Vagina (tissue), 2 donors: ENCODE data around the gene PSRC1. TPM values are rescaled to one million over a fixed set of nuclear protein-coding genes. Genes with fewer than 3 reads are reported as not detected.
"Not testable (repeated sequence)": the region's sequence is repeated elsewhere in the genome, so short reads cannot be mapped to it uniquely, and the experiment has no call there.

Source experiments
- DNase-seq, 2 donors: peaks; one replicate each; pipeline ENCODE4 v3.0.0-alpha.2; 2017; ENCODE audit errors: extremely low spot score in 2 of 2
- H3K27ac ChIP-seq: fragments of 200-600 bp; sonication (generic); one replicate; pipeline ENCODE4 v1.5.1; 2019
- H3K27me3 ChIP-seq: fragments of 200-600 bp; sonication (generic); one replicate; pipeline ENCODE4 v1.5.1; 2019
- H3K36me3 ChIP-seq, 2 donors: fragments of 200-600 bp; sonication (generic); one replicate each; pipeline ENCODE4 v1.5.1; 2017 to 2019
- H3K4me1 ChIP-seq: fragments of 200-600 bp; sonication (generic); one replicate; pipeline ENCODE4 v1.5.1; 2019
- H3K4me3 ChIP-seq, 2 donors: fragments of 200-600 bp; sonication (generic); 1 replicate in 1 of 2; 2 replicates in 1 of 2; pipeline ENCODE4 v1.5.1; 2016 to 2019
- H3K9me3 ChIP-seq: fragments of 200-600 bp; sonication (generic); one replicate; pipeline ENCODE4 v1.5.1; 2019
- POLR2A ChIP-seq, 2 donors: fragments of 450-650 bp; IDR thresholded peaks; one replicate each; pipeline ENCODE4 v1.6.1; 2017; ENCODE audit warnings: antibody characterized with exemption in 2 of 2, mild to moderate bottlenecking in 2 of 2, moderate library complexity in 2 of 2
- POLR2AphosphoS5 ChIP-seq, 2 donors: sonication (generic); formaldehyde crosslinking; IDR thresholded peaks; one replicate each; pipeline ENCODE4 v1.9.0; 2017; ENCODE audit warnings: antibody characterized with exemption in 2 of 2, mild to moderate bottlenecking in 2 of 2, low read depth in 1 of 2; ENCODE audit not compliant: insufficient read depth in 1 of 2
- intact Hi-C: fragments of 100-400 bp; cut with DNase I; formaldehyde crosslinking; loops from one replicate; pipeline ENCODE4 v1.15.1; 2023
- total RNA-seq: library from RNA; depleted of rRNA; stranded (reverse); fragments of >200 nt; gene quantifications from one replicate; pipeline ENCODE4 v1.2.3, GENCODE V29; 2016
- TF ChIP-seq, protein P1 (sequence below), 3 experiments: fragments of 450-650 bp in 2 of 3; fragments of 200-600 bp in 1 of 3; sonication (generic) in 1 of 3; IDR thresholded peaks; one replicate each; pipeline ENCODE4 v1.5.1; 2017 to 2019; ENCODE audit warnings: antibody characterized with exemption in 3 of 3, mild to moderate bottlenecking in 2 of 3, moderate library complexity in 2 of 3

Gene PSRC1
- total RNA-seq, 1 donor from 2014 or later = 5.4 TPM

DNA sequence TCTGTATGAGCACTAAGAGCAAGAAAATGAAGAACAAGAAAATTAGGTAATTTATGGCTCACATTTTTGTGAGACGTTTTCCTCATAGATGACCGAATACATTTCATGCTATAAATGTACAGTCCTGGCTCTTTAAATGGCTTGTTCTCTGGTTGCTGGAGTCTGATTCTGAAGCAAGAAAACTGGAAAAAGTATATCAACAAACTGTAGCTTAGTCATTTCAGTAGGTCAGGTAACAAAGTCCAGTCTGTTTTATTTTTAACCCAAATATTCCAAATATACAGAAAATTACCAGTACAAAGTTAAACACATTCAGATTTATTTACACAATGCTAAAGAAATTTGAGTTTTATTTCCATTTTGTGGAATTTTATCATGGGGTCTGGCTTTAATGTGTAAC is 26.4 kb upstream of the PSRC1 start:
- H3K27ac ChIP-seq = no peak overlapping the region
- DNase-seq = no peak
- no peaks in the 10 kb centered on the region for H3K36me3 ChIP-seq
- TF ChIP-seq POLR2A (IDR thresholded peaks at IDR 0.05) (no peak), POLR2AphosphoS5 (IDR thresholded peaks at IDR 0.05; ENCODE audit: insufficient read depth in 1 of 2, low read depth in 1 of 2) (no peak)
- TF ChIP-seq, protein P1, sequence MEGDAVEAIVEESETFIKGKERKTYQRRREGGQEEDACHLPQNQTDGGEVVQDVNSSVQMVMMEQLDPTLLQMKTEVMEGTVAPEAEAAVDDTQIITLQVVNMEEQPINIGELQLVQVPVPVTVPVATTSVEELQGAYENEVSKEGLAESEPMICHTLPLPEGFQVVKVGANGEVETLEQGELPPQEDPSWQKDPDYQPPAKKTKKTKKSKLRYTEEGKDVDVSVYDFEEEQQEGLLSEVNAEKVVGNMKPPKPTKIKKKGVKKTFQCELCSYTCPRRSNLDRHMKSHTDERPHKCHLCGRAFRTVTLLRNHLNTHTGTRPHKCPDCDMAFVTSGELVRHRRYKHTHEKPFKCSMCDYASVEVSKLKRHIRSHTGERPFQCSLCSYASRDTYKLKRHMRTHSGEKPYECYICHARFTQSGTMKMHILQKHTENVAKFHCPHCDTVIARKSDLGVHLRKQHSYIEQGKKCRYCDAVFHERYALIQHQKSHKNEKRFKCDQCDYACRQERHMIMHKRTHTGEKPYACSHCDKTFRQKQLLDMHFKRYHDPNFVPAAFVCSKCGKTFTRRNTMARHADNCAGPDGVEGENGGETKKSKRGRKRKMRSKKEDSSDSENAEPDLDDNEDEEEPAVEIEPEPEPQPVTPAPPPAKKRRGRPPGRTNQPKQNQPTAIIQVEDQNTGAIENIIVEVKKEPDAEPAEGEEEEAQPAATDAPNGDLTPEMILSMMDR (IDR thresholded peaks at IDR 0.05) = no peak
- H3K4me1 ChIP-seq = no peaks in the 10 kb centered on the region
- H3K27me3 ChIP-seq = no peaks in the 10 kb centered on the region
- no peaks in the 10 kb centered on the region for H3K9me3 ChIP-seq
- intact Hi-C loops = no loop called here
- no peak overlapping the region for H3K4me3 ChIP-seq

GRCh38 chr1:109307274-109308021 is 24.5 kb upstream of the PSRC1 start:
- H3K27me3 ChIP-seq = no peaks in the 10 kb centered on the region
- H3K9me3 ChIP-seq = no peaks in the 10 kb centered on the region
- intact Hi-C loops = no loop called here
- H3K4me1 ChIP-seq = no peaks in the 10 kb centered on the region
- TF ChIP-seq POLR2A (IDR thresholded peaks at IDR 0.05) (no peak), POLR2AphosphoS5 (IDR thresholded peaks at IDR 0.05; ENCODE audit: insufficient read depth in 1 of 2, low read depth in 1 of 2) (no peak)
- TF ChIP-seq, protein P1 (IDR thresholded peaks at IDR 0.05) = no peak
- no peak for DNase-seq
- no peak overlapping the region for H3K4me3 ChIP-seq
- no peaks in the 10 kb centered on the region for H3K36me3 ChIP-seq
- no peak overlapping the region for H3K27ac ChIP-seq

DNA sequence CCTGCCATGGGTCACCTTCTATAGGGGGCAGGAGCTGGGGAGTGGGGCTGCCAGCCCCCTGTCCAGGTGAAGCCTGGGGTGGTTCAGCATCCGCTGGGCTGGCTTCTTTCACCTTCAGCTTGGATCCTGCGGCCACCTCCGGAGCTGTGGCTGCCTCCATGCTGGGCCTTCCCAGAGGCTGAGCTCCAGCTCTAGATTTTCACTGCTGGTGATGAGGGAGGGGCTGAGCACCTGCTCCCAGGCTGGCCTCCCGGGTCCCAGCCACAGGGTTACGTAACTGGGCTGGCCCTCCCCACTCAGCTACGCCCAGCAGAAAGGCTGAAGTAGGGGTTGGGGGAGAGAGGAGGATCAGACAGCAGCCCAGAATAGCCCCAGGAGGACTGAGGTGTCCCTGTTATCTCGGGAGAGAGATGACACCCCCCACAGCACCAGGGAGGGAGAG is 23.9 kb upstream of the PSRC1 start, which contains the start of gene MYBPHL:
TSS of gene MYBPHL (minus strand) at position 180 of the 442 bp plus-strand sequence. CDS start at position 160, 20 bp downstream.
- Histone ChIP-seq H3K27me3 (no peaks in the 10 kb centered on the region), H3K4me1 (no peaks in the 10 kb centered on the region), H3K9me3 (no peaks in the 10 kb centered on the region), H3K27ac (no peak within 1 kb of the TSS), H3K36me3 (no peaks in the 10 kb centered on the region), H3K4me3 (no peak within 1 kb of the TSS)
- no peak for DNase-seq
- TF ChIP-seq POLR2AphosphoS5 (IDR thresholded peaks at IDR 0.05; ENCODE audit: insufficient read depth in 1 of 2, low read depth in 1 of 2) (no peak), POLR2A (IDR thresholded peaks at IDR 0.05) (no peak)
- TF ChIP-seq, protein P1 (IDR thresholded peaks at IDR 0.05) = no peak
- intact Hi-C loops = no loop called here

GRCh38 chr1:109305991-109306390 is 23.0 kb upstream of the PSRC1 start:
- H3K27me3 ChIP-seq, H3K9me3 ChIP-seq, intact Hi-C loops, H3K4me3 ChIP-seq, H3K4me1 ChIP-seq, H3K36me3 ChIP-seq, H3K27ac ChIP-seq, DNase-seq: not testable (repeated sequence)

DNA sequence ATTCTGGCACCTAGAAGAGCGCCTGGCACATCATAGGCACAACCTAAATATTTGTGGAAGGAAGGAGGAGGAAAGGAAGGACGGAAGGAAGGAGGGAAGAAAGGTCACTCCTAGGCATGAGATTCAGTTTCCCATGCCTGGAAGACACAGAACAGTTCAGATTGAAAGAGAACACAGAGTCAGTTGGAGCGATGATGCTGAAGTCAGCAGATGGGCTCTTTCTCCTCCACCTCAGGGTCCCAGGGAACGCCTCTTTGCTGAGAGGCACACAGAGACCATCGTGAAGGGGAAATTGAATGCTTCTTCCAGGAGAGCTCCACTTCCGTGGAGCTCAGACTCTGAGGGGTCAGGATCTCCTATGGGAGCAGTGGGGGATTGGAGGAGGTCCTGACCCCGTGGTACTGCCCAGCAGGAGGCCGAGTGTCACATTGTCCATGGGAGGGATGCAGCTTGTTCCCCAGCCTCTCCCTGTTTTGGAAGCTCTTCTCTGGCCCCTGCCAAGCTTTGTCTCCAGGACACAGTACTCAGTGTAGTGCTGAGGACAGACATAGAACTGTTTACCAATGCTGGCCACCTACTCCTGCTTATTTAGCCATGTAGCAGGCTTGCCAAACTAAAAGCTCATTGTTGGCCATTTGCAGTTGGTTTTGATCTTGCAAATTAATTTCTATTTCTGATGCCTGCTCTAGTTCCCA is 21.4 kb upstream of the PSRC1 start:
- H3K36me3 ChIP-seq = no peaks in the 10 kb centered on the region
- TF ChIP-seq, protein P1 (IDR thresholded peaks at IDR 0.05) = no peak
- TF ChIP-seq POLR2AphosphoS5 (IDR thresholded peaks at IDR 0.05; ENCODE audit: insufficient read depth in 1 of 2, low read depth in 1 of 2) = no peak
- TF ChIP-seq POLR2A (IDR thresholded peaks at IDR 0.05) = no peak
- no peaks in the 10 kb centered on the region for H3K27me3 ChIP-seq
- DNase-seq = no peak
- intact Hi-C loops = no loop called here
- H3K4me1 ChIP-seq = peaks cover 5% of the 10 kb centered on the region
- no peak overlapping the region for H3K27ac ChIP-seq
- H3K9me3 ChIP-seq = no peaks in the 10 kb centered on the region
- no peak overlapping the region for H3K4me3 ChIP-seq
